ENCODE measurements around the gene MOBP.
"Not testable (repeated sequence)": the region's sequence is repeated elsewhere in the genome, so short reads cannot be mapped to it uniquely, and the experiment has no call there.

The MOBP gene

GRCh38 chr3:39467394-39468107 is at the start of gene MOBP:
Gene MOBP, plus strand, starts transcription at chr3:39467680. Its CDS starts 34,390 bp downstream, at chr3:39502070.
- DNase-seq: no peak

- not testable (repeated sequence) for DNase-seq
These were observed 48.8 kb upstream of the MOBP start for GRCh38 chr3:39418556-39419225.

GRCh38 chr3:39419742-39420315 is 47.7 kb upstream of the MOBP start:
- no peak for DNase-seq

- DNase-seq: no peak
These were observed 46.9 kb upstream of the MOBP start for GRCh38 chr3:39420543-39420942.

- no peak for DNase-seq
These were observed 44.0 kb upstream of the MOBP start for GRCh38 chr3:39423436-39423970.

GRCh38 chr3:39426312-39426711 is 41.2 kb upstream of the MOBP start:
- no peak for DNase-seq

- DNase-seq: no peak
These were observed 40.0 kb upstream of the MOBP start for GRCh38 chr3:39427506-39427905.

GRCh38 chr3:39428745-39429201 is 38.7 kb upstream of the MOBP start:
- no peak for DNase-seq

GRCh38 chr3:39429466-39429865 is 38.0 kb upstream of the MOBP start:
- no peak for DNase-seq

GRCh38 chr3:39432342-39432741 is 35.1 kb upstream of the MOBP start:
- no peak for DNase-seq

- no peak for DNase-seq
These were observed 33.8 kb upstream of the MOBP start for GRCh38 chr3:39433642-39434041.

GRCh38 chr3:39434574-39434973 is 32.9 kb upstream of the MOBP start:
- no peak for DNase-seq

GRCh38 chr3:39435006-39435748 is 32.3 kb upstream of the MOBP start:
- DNase-seq: no peak

GRCh38 chr3:39438880-39439279 is 28.6 kb upstream of the MOBP start:
- DNase-seq: no peak

GRCh38 chr3:39440316-39440715 is 27.2 kb upstream of the MOBP start:
- no peak for DNase-seq

GRCh38 chr3:39443530-39443929 is 23.9 kb upstream of the MOBP start:
- DNase-seq: no peak

GRCh38 chr3:39445927-39446326 is 21.6 kb upstream of the MOBP start:
- no peak for DNase-seq

- DNase-seq: no peak
These were observed 21.0 kb upstream of the MOBP start for GRCh38 chr3:39446444-39446843.

GRCh38 chr3:39447637-39448483 is 19.6 kb upstream of the MOBP start:
- DNase-seq: peak in 1 of 2 donors; percentile 22

- no peak for DNase-seq
These were observed 18.8 kb upstream of the MOBP start for GRCh38 chr3:39448506-39449233.

- no peak for DNase-seq
These were observed 17.7 kb upstream of the MOBP start for GRCh38 chr3:39449796-39450195.

Measured in bone marrow (tissue), 2 donors.